ENCODE results near the gene RGS4.

RGS4 gene

GRCh38 chr1:163069142-163069541 lies at the start of gene RGS4:
RGS4 (plus strand) TSS chr1:163069361; CDS start chr1:163069485, 124 bp downstream.
- no peak for DNase-seq (ENCODE audit: low spot score)

- no peak for DNase-seq (ENCODE audit: low spot score)
Observed at GRCh38 chr1:163022129-163022528, 47.0 kb upstream of the RGS4 start.

GRCh38 chr1:163027610-163028009 lies 41.6 kb upstream of the RGS4 start:
- no peak for DNase-seq (ENCODE audit: low spot score)

- DNase-seq (ENCODE audit: low spot score) = no peak
Observed at GRCh38 chr1:163029901-163030300, 39.3 kb upstream of the RGS4 start.

DNA sequence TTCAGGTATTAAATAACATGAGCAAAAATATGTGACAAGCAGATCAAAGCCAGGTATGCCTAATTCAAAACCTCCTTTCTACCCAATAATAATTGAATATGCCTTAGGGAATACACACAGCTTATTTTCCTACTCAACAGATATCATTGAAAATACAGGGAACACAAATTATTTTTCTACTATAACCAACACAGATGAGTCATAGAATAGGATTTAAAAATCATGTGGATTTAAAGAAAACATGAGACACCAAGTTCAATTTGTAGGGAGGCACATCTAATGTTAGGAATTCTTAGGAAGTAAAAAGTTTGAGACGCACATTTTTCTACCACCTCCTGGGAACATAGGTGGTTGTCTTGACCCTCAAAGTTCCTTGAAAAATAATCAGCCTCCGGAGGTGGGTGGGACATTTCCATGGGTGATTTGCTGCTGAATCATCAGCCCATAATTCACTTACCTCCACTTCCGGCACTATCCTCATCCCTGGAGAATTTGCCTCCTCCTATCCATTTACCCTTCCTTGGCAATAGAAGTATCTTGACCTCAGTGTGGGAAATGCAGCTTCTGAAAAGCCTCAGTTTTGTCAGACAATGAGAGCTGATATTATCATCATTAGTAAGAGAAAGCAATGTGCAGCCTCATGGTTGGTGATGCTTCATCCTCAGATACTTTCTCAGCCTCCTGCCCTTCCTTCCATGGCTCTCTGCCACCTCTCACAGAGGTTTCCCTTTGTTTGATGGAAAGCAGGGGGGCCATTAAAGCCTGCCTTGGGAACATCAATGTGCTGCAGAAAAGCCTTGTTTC lies 33.5 kb upstream of the RGS4 start:
- DNase-seq (ENCODE audit: low spot score) = no peak

GRCh38 chr1:163036671-163037070 lies 32.5 kb upstream of the RGS4 start:
- no peak for DNase-seq (ENCODE audit: low spot score)

GRCh38 chr1:163038928-163039706 lies 30.0 kb upstream of the RGS4 start:
- DNase-seq (ENCODE audit: low spot score) = no peak

DNA sequence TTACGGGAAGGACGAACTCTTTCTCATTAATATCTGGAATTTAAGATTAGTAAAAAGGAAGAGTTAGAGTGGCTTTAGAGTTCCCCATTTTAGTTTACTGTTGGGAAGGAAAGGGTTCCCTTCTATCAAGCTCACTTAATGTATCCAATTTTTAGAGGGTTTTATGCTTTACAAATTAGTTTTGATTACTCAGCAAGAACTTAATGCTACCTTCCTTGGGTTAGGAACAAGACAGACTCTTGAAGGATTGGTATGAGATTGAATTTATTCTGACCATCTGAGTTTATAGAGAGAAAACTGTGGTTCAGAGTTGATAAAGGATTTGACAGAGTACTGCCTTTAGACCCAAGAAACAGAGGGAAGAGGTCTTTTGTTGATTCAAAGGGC lies 29.5 kb upstream of the RGS4 start:
- DNase-seq (ENCODE audit: low spot score) = no peak

- DNase-seq (ENCODE audit: low spot score) = no peak
Observed at GRCh38 chr1:163046071-163046470, 23.1 kb upstream of the RGS4 start.

- no peak for DNase-seq (ENCODE audit: low spot score)
Observed at GRCh38 chr1:163047951-163048659, 21.1 kb upstream of the RGS4 start.

- DNase-seq (ENCODE audit: low spot score) = no peak
Observed at GRCh38 chr1:163048869-163049268, 20.3 kb upstream of the RGS4 start.

GRCh38 chr1:163049296-163049695 lies 19.9 kb upstream of the RGS4 start:
- no peak for DNase-seq (ENCODE audit: low spot score)

DNA sequence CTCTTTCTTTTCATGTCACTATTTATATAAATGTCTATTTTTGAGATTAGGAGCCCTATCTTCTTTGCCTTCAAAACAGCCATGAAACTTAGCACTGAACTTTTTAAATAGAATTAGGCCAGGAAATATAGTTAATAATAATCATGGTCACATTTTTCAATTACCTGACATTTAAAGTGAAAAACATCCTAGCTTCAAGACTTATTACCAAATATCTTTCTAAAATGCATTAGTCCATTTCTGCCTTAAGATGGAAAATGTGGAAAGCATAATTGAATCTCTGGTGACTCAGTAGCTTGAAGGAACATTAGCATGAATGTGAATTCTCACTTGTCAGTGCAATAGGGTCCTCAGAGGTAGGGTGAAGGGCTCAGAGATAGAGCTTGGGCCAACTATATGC lies 18.7 kb upstream of the RGS4 start:
- no peak for DNase-seq (ENCODE audit: low spot score)

DNA sequence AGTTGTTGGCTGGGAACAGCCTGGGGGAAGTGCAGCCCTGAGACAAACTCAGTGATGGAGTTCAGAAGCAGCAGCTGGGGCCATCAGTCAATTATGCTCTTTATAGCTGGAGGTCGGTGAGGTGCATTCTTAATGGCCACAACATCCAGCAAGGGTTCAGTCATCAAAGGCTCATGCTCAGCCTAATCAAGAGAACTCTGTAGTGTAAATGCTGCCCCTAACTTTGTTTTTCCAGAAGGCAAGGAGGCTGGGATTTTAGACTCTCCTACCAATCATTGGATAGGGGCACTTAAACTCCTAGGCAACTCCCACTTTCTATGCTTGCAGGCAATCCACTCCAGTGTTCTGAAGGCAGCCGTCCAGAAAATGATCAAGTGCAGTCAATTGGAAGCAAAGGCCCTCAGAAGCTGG lies 15.0 kb upstream of the RGS4 start:
- no peak for DNase-seq (ENCODE audit: low spot score)

DNA sequence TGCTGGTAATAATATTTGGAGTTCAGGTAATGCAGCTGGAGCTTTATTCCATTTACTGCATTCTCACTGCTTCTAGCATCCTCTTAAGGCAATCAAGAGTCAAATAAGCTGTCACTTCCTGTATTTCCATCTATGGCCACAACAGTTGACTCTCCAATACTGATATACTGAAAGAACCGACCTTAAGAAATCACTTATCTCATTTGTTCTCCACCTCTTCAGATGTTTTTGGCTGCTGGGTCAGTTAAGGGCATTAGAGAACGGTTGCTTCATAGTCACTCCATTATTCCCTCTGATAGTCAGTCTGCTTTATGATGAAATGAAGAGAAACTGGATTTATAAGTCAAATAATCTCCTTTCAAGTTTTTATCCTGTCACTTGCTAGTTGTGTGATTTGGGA lies 14.2 kb upstream of the RGS4 start:
- no peak for DNase-seq (ENCODE audit: low spot score)

DNA sequence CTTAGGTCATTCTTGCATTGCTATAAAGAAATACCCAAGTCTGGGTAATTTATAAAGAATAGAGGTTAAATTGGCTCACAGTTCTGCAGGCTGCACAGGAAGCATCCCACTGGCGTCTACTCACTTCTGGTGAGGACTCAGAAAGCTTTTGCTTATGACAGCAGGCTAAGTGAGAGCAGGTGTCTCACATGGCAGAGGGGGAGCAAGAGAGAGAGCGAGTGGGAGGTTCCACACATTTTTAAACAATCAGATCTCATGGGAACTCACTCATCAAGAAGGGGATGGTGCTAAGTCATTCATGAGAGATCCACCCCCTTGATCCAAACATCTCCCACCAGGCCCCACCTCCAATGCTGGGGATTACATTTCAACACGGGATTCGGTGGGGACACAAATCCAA lies 13.6 kb upstream of the RGS4 start:
- DNase-seq (ENCODE audit: low spot score) = no peak

DNA sequence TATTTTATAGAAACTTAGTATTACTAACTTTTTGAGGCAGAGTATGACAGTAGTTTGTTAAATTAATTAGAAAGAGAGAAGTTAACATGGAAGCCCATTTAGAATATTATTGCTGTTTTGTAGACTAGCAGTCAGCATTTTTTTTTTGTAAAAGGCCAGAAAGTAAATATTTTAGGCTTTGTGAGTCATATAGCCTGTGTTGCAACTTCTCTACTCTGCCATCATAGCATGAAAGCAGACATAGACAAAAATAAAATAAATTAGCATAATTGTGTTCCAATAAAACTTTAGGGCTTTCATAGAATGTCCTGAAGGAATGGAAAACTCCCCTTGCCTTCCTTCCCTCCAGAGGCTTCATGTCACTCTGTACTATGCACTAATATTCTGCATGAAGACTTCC lies 12.3 kb upstream of the RGS4 start:
- no peak for DNase-seq (ENCODE audit: low spot score)

DNA sequence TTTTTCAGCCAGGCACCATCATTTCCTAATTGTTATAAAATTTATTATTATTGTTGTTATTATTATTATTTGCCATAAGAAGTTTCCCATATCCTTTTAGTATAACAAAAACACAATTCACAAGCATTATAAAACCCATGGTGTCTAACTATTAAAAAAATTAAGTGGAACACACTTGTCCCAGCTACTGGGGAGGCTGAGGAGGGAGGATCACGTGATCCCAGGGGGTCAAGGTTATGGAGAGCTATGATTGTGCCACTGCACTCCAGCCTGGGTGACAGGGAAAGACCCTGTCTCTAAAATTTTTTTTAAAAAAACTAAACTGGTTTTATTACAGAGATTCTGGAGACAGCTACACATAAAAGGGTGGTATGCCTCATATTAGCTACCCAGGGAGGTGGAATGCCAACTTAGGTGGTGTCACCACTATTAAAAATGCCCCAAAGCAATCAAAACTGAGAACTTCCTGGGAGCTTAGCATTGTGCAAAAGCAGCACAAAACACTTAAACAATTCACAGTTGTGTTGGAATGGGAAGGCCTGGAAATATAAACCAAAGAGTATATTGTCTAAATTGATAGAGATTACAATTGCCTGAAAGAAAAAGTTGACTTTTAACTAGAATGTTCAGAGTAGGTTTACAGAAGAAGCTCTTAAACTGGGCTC lies 8.7 kb upstream of the RGS4 start:
- no peak for DNase-seq (ENCODE audit: low spot score)

DNA sequence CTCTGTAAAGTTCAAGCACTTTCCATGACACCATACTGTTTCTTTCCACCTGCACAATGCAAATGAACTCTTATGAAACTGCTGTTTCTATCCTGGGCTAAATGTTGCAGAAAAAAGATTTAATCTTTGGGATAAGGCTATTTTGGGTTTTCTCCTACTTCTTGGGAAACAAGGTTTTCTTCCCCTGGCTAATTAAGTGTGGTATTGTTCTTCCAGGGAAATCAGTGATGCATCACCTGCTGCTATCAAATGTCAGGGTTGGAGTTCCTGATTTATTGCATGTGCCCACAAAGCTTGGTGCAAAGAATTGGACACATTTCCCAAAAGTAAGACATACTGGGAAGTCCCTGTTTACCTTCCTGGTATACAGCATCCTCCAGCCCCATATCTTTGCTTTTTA lies 6.0 kb upstream of the RGS4 start:
- no peak for DNase-seq (ENCODE audit: low spot score)

- no peak for DNase-seq (ENCODE audit: low spot score)
Observed at GRCh38 chr1:163063610-163064009, 5.6 kb upstream of the RGS4 start.

GRCh38 chr1:163066168-163066567 lies 3.0 kb upstream of the RGS4 start:
- DNase-seq (ENCODE audit: low spot score) = no peak

GRCh38 chr1:163066686-163067085 lies 2.5 kb upstream of the RGS4 start:
- no peak for DNase-seq (ENCODE audit: low spot score)

Data from CD4-positive, alpha-beta T cell treated with Interleukin-15 for 4 hours (primary cell).